HPDE6-E6E7 (cell line): ENCODE results near the gene PAXX.

Experiments
- DNase-seq: peaks from one replicate; pipeline ENCODE4 v3.0.0; 2011; ENCODE audit warnings: missing footprints; ENCODE audit errors: extremely low spot score

The PAXX gene

DNA sequence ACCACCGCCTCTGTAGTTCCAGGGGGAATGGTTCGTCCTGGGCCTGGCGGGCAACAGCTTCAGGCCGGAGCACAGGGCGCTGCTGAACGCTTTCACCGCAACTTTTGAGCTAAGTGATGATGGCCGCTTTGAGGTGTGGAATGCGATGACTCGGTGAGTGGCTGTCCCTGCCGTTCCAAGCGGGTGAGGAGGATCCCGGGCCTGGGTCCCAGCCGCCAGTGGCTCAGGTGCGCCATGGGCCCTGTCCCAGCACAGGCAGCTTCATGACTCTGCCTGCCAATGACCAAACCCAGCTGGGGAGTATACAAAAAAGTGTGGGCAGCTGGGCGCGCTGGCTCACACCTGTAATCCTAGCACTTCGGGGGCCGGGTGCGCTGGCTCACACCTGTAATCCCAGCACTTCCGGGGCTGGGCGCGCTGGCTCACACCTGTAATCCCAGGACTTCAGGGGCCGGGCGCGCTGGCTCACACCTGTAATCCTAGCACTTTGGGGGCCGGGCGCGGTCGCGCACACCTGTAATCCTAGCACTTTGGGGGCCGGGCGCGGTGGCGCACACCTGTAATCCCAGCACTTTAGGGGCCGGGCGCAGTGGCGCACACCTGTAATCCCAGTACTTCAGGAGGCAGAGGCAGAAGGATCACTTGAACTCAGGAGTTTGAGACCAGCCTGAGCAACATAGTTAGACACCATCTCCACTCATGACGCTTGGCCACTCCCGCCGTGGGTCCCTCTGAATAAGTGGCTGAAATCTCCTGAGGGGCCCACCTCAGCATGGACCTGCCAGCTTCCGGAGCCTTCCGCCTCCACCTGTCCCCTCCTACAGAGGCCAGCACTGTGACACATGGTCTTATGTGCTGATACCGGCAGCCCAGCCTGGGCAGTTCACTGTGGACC, 39.1 kb upstream of the PAXX start:
- DNase-seq: no peak

DNA sequence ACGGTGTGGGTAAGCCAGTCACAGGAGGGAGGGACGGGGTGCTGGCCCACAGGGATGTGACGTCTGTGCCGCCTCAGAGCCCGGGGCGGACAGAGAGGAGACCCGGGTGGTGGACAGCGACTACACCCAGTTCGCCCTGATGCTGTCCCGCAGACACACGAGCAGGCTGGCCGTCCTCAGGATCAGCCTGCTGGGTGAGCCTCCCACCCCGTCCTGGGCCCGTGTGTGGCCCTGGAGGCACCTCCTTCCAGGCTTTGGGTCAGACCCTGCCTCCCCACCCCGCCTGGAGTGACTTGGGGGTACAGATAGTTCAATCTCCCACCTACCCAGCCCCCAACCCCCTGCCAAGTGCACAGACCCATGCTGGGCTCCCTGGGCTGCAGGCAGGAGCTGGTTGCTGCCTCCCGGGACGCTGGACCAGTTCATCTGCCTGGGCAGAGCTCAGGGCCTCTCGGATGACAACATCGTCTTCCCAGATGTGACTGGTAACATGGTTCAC, 38.4 kb upstream of the PAXX start:
- no peak for DNase-seq

DNA sequence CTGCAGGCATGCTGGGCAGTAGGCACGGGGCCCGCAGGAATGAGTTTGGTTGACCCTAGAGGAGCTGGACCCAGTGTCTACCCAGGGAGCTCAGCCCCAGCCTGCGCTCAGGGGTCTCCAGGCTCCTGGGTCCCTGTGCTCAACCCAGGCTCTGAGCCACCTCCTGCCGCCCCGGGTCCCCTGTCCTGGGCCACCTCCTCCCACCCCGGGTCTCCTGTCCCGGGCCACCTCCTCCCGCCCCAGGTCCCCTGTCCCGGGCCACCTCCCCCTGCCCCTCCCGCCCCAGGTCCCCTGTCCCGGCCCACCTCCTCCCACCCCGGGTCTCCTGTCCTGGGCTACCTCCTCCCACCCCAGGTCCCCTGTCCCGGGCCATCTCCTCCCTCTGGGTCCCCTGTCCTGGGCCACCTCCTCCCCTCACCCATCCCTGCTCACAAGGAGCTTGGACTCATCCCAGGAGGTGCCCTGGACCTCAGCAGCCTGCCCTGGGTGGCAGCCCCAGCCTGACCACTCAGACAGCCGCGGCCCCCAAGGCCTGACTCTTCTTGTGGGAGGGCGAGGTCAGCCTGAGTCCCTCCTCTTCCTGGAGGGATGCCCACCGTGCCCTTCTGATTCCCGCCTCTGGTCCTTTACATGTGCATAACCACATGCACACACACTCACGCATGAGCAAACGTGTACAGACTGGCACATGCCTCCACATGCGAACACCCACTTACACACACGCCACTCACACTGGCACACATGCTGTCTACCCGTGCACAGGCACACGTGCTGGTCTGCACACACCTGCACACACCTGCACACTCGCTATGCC, 37.7 kb upstream of the PAXX start:
- DNase-seq: no peak

DNA sequence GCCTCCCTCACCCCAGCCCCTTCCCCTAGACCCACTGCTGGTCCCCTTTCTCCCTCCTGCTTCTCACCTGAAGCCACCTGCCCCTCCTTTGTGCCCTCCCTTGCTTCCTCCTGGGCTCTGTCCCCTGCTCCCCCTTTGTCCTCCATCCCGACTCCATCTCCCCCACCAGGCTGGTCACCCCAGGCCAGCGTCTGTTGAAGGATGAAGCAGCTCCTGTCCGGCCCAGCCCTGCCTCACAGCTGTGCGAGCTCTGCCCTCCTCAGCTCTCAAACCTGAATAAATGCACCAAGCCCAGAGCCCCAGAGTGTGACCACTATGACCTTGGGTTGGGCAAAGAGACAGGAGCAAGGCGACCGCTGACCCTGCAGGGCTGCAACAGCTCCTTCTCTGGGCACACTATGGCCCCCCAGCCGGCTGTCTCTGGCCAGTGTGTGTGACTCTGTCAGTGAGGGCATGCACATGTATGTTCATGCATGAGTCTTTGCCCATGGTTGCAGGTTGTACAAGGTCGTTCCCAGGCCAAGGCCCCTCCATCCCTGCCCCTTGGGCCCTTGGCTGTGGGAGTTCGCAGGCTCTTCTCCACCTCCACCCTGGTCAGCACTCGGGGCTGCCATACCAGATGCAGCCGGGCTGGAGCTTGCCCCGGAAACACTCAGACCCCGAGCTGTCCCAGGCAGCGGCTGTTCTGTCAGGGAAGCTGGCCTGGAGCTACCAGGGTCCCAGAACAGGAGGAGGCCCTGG, 36.9 kb upstream of the PAXX start:
- no peak for DNase-seq

DNA sequence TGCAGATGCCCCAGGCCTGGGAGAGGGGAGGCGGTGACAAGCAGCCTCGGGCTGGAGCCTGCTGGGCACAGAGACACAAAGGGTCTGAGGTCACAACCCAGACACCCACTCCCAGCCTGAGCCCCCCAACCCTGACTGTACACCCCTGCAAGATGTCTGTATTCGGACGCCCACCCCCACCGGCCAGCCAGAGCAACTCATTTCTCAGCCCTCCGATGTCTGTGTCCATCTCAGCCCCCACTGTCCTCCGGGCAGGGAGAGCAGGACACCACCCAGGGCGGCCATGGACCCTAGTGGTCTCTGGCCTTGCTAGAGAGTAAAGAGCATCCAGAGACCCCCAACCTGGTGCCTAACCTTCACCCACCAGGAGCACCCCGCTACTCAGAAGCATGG, 36.3 kb upstream of the PAXX start:
- no peak for DNase-seq

DNA sequence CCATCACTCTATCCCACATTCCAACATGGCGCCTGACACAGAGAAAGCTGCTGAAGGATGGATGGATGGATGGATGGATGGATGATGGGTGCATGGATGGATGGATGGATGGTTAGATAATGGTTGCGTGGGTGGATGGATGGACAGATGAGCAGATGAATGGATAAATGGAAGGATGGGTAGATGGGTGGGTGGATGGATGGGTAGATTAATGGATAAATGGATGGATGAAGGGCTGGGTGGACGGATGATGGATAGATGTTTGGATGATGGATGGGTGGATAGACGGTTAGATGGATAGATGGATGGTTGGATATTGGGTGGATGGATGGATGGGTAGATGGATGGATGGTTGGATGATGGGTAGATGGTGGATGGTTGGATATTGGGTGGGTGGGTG, 35.6 kb upstream of the PAXX start:
- no peak for DNase-seq

- DNase-seq: no peak
These were observed 34.8 kb upstream of the PAXX start for GRCh38 chr9:136957461-136957860.

GRCh38 chr9:136957901-136958300, 34.3 kb upstream of the PAXX start:
- no peak for DNase-seq

GRCh38 chr9:136958473-136958872, 33.7 kb upstream of the PAXX start:
- no peak for DNase-seq

- no peak for DNase-seq
These were observed 33.0 kb upstream of the PAXX start for GRCh38 chr9:136958898-136959850.

- no peak for DNase-seq
These were observed 31.8 kb upstream of the PAXX start for GRCh38 chr9:136960212-136960937.

- DNase-seq: no peak
These were observed 31.3 kb upstream of the PAXX start for GRCh38 chr9:136960938-136961275.

GRCh38 chr9:136961279-136962065, 30.8 kb upstream of the PAXX start:
- no peak for DNase-seq

DNA sequence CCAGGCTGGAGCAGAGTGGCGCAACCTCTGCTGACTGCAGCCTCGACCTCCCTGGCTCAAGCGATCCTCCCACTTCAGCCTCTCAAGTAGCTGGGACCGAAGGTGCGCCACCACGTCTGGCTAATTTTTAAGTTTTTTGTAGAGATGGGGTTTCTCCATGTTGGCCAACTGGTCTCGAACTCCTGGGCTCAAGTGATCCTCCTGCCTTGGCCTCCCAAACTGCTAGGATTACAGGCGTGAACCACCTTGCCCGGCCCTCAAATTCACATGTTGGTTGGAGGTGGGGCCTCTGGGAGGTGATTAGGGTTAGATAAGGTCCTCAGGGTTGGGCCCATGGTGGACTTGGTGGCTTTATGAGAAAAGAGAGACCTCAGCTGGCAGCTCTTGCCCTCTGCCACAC, 30.1 kb upstream of the PAXX start:
- no peak for DNase-seq

GRCh38 chr9:136962701-136963248, 29.4 kb upstream of the PAXX start:
- DNase-seq: no peak

GRCh38 chr9:136963341-136963740, 28.9 kb upstream of the PAXX start:
- DNase-seq: no peak

DNA sequence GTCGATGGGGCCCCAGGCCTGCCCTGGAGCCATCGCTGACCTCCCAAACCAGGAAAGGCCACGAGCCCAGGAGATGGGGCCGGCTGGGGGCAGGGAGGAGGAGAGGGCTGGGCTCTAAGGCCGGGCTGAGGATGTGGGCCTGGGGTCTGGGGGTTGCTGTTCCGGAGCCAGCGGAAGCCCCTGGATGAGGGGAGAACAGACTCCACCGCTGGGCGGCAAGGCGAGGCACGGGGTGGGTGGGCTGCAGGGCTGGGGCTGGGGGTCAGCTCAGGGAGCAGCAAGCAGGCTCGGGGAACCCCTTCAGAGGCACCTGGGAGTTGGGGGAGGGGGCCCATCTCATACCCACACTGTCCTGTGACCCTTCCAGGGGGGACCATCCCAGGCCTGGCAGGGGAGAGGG, 28.5 kb upstream of the PAXX start:
- no peak for DNase-seq

GRCh38 chr9:136964171-136964689, 28.0 kb upstream of the PAXX start:
- DNase-seq: no peak

DNA sequence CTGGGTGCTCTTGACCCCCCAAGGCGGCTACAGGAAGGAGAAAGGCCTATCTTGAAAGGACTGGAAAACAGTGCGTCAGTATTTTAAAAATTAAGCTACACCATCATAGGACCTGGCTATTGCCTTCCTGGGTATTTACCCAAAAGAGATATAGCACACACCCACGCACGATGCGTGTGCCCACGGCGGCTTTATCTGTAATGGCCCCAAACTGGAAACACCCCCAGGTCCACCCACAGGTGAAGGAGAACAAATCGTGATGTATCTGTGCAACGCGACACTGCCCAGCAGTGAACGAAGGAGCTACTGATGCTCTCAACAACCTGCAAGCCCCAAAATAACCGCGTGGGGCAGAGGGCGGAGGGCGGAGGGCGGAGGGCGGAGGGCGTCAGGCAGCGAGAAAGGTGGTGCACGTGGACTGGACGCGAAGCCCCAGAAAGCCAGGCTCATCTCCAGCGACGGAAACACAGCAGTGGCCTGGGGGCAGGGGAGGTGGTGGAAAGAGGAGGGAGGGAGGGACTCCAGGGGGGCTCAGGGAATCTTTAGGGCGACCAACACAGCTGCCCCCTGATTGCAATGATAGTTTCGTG, 27.3 kb upstream of the PAXX start:
- no peak for DNase-seq
